CD4-positive, alpha-beta T cell treated with Interleukin-17A for 4 hours (primary cell): ENCODE data around the gene TMEM143.
"Not testable (repeated sequence)": the region's sequence is repeated elsewhere in the genome, so short reads cannot be mapped to it uniquely, and the experiment has no call there.

Source experiments
- DNase-seq: peaks from one replicate; pipeline ENCODE4 v3.0.0-alpha.2; 2020; ENCODE audit warnings: mixed read lengths

Gene TMEM143

GRCh38 chr19:48390188-48391099, 26.7 kb upstream of the TMEM143 start:
- DNase-seq = peak; percentile 72

GRCh38 chr19:48386981-48387380, 23.2 kb upstream of the TMEM143 start:
- no peak for DNase-seq

GRCh38 chr19:48385461-48386087, 21.8 kb upstream of the TMEM143 start:
- no peak for DNase-seq

- DNase-seq = no peak
These were observed 18.5 kb upstream of the TMEM143 start for GRCh38 chr19:48382286-48382685.

- no peak for DNase-seq
These were observed 17.6 kb upstream of the TMEM143 start for GRCh38 chr19:48381178-48381950.

GRCh38 chr19:48379058-48379457, 15.3 kb upstream of the TMEM143 start:
- no peak for DNase-seq

GRCh38 chr19:48378194-48378570, 14.4 kb upstream of the TMEM143 start:
- DNase-seq = no peak

GRCh38 chr19:48373567-48373966, 9.8 kb upstream of the TMEM143 start:
- DNase-seq = no peak

GRCh38 chr19:48372904-48373303, 9.2 kb upstream of the TMEM143 start:
- no peak for DNase-seq

GRCh38 chr19:48371771-48372170, 8.0 kb upstream of the TMEM143 start:
- DNase-seq = not testable (repeated sequence)

- no peak for DNase-seq
These were observed 7.6 kb upstream of the TMEM143 start for GRCh38 chr19:48371367-48371766.

- no peak for DNase-seq
These were observed 7.2 kb upstream of the TMEM143 start for GRCh38 chr19:48370955-48371354.

GRCh38 chr19:48368936-48369335, 5.2 kb upstream of the TMEM143 start:
- no peak for DNase-seq

GRCh38 chr19:48367855-48368254, 4.1 kb upstream of the TMEM143 start:
- no peak for DNase-seq

- DNase-seq = no peak
These were observed 1.9 kb upstream of the TMEM143 start for GRCh38 chr19:48365602-48366001.

- DNase-seq = no peak
These were observed 1.0 kb upstream of the TMEM143 start for GRCh38 chr19:48364598-48365348.

- no peak for DNase-seq
These were observed 285 bp downstream of the TMEM143 start for GRCh38 chr19:48363500-48363809.

- peak; percentile 92 for DNase-seq
These were observed 832 bp downstream of the TMEM143 start for GRCh38 chr19:48362716-48363499.

- DNase-seq = no peak
These were observed 1.8 kb downstream of the TMEM143 start for GRCh38 chr19:48361912-48362311.

GRCh38 chr19:48359123-48359522, 4.6 kb downstream of the TMEM143 start:
- no peak for DNase-seq

GRCh38 chr19:48355365-48355954, 8.3 kb downstream of the TMEM143 start:
- no peak for DNase-seq
